ENCODE measurements around the gene RAB20.

DNA sequence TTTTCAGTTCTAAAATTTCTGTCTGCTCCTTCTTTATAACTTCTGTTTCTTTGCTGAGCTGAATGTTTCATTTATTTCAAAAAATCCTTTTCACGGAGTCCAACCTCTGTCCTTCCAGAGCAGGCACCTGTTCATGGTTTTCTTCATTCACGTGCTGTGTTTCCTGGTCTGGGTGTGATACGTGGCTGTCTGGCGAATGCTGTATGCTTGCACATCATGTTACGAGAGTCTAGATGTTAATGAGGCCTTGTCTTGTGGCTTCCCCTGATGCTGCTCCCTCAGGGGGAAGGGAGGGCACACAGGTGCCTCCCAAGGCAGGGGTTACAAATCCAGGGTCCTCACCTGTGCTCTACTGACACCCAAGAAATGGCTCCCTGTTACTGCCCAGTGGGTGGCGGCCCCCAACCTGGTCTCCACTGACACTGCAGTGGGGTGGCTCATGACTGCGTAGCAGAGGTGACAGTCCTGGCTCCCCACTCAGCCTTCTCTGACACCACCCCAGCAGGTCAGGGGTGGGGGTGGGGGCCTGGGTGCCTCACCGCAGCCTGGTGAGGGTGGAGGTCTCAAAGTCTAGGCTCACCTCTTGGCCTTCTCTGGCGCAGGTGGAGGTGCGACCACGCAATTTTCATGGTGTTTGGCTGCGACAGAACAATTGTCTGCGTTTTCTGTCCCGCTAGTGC lies 20.1 kb upstream of the RAB20 start:
- TF ChIP-seq, protein P1, sequence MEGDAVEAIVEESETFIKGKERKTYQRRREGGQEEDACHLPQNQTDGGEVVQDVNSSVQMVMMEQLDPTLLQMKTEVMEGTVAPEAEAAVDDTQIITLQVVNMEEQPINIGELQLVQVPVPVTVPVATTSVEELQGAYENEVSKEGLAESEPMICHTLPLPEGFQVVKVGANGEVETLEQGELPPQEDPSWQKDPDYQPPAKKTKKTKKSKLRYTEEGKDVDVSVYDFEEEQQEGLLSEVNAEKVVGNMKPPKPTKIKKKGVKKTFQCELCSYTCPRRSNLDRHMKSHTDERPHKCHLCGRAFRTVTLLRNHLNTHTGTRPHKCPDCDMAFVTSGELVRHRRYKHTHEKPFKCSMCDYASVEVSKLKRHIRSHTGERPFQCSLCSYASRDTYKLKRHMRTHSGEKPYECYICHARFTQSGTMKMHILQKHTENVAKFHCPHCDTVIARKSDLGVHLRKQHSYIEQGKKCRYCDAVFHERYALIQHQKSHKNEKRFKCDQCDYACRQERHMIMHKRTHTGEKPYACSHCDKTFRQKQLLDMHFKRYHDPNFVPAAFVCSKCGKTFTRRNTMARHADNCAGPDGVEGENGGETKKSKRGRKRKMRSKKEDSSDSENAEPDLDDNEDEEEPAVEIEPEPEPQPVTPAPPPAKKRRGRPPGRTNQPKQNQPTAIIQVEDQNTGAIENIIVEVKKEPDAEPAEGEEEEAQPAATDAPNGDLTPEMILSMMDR (conservative IDR thresholded peaks at IDR 0.05; ENCODE audit: low read length): no peak
- TF ChIP-seq EZH2phosphoT487 (IDR thresholded peaks at IDR 0.05; ENCODE audit: borderline replicate concordance): no peak
